GM12864 (cell line): ENCODE results near the gene C2CD5.
A peak's percentile ranks its signal among the peaks of the same experiment; 100 is the strongest.

Experiments
- DNase-seq: peaks from one replicate; pipeline ENCODE4 v3.0.0-alpha.2; 2011; ENCODE audit warnings: low read depth
- H3K4me3 ChIP-seq: 2 replicates; pipeline ENCODE4 v1.5.1; 2011; ENCODE audit warnings: mild to moderate bottlenecking, low read depth, low read length, control low read depth
- CTCF ChIP-seq: IDR thresholded peaks from 2 replicates; pipeline ENCODE4 v1.5.1; 2011; ENCODE audit warnings: low read depth, mild to moderate bottlenecking, moderate library complexity, low read length, control low read depth, inconsistent platforms; ENCODE audit errors: missing control alignments

C2CD5 gene, protein sequence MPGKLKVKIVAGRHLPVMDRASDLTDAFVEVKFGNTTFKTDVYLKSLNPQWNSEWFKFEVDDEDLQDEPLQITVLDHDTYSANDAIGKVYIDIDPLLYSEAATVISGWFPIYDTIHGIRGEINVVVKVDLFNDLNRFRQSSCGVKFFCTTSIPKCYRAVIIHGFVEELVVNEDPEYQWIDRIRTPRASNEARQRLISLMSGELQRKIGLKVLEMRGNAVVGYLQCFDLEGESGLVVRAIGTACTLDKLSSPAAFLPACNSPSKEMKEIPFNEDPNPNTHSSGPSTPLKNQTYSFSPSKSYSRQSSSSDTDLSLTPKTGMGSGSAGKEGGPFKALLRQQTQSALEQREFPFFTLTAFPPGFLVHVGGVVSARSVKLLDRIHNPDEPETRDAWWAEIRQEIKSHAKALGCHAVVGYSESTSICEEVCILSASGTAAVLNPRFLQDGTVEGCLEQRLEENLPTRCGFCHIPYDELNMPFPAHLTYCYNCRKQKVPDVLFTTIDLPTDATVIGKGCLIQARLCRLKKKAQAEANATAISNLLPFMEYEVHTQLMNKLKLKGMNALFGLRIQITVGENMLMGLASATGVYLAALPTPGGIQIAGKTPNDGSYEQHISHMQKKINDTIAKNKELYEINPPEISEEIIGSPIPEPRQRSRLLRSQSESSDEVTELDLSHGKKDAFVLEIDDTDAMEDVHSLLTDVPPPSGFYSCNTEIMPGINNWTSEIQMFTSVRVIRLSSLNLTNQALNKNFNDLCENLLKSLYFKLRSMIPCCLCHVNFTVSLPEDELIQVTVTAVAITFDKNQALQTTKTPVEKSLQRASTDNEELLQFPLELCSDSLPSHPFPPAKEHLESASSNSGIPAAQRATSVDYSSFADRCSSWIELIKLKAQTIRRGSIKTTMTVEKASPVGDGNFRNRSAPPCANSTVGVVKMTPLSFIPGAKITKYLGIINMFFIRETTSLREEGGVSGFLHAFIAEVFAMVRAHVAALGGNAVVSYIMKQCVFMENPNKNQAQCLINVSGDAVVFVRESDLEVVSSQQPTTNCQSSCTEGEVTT

GRCh38 chr12:22544038-22544979 lies at the start of gene C2CD5:
Gene C2CD5 (minus strand): TSS chr12:22544542. CDS start chr12:22544150, 392 bp downstream.
- peak within 1 kb of the TSS; percentile 86 for H3K4me3 ChIP-seq
- peak; percentile 31 for TF ChIP-seq CTCF
- DNase-seq = peak; percentile 92

DNA sequence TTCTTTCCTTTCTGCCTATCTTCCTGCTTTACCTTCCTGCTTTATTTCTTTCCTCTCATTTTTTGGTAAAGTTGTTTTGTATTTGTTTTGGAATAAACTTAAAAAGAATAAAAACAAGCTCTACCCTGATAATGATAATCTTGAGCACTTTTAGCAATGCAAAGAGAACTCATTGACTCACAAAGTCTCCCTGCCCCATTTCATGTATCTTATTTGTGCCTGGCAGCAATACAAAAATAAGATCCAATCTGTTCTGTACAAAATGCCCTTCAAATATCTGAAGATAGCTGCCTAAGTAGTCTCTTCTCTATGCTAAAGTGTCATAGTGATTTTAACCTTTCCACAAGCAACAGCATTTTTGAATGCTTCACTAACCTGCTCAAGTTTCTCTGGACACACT lies 49.5 kb upstream of the C2CD5 start:
- H3K4me3 ChIP-seq = no peak overlapping the region
- no peak for TF ChIP-seq CTCF

DNA sequence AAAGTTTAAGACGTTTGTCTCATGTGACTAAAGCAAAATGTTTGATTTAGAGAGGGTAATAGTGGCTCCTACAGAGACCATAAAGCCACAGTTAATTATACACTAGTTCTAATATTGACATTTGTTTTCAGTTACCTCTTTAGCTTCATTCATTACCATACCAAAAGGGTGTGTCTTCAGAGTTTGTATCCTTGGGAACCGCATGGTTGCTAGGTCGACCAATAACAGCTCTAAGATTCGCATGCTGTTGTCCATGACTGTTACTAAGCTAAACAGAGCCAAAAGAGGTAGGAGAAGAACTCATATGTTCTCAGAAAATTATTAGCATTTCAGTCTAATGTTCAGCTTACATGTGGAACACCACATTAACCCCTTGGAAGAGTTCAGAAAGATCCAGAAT lies 44.5 kb upstream of the C2CD5 start:
- DNase-seq = no peak
- no peak for TF ChIP-seq CTCF
- H3K4me3 ChIP-seq = no peak overlapping the region

More for the DNA sequence above, 49.5 kb upstream of the C2CD5 start:
- no peak for DNase-seq

DNA sequence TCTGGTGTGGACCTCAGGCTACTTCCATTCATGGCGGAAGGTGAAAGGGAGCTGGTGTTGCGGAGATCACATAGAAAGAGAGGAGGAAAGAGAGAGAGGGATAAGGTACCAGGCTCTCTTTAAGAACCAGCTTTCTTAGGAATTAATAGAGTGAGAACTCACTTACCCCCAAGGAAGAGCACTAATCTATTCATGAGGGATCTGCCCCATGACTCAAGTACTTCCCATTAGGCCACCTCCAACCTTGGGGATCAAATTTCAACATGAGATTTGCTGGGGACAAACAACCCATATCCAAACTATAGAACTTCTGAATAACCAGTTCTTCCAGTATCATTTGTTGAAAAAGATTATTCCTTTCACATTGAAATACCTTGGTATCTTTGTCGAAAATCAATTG lies 34.0 kb upstream of the C2CD5 start:
- no peak overlapping the region for H3K4me3 ChIP-seq
- TF ChIP-seq CTCF = no peak
- no peak for DNase-seq

DNA sequence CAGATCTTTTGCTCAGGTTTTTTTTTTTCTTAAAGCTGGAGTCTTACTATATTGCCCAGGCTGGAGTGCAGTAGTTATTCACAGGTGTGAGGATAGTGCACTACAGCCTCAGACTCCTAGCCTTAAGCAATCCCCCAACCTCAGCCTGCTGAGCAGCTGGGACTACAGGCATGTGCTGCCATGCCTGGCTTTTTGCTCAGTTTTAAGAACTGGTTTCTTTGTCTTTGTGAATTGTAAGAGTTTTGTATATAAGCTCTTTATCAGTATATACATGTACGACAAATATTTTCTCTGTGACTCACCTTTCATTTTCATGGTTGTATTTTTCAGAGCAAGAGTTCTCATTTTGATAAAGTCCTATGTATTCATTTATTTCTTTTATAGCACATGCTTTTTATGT lies 33.3 kb upstream of the C2CD5 start:
- no peak for TF ChIP-seq CTCF
- no peak for DNase-seq
- no peak overlapping the region for H3K4me3 ChIP-seq

- H3K4me3 ChIP-seq = no peak overlapping the region
- TF ChIP-seq CTCF = no peak
- DNase-seq = no peak
Observed at GRCh38 chr12:22576473-22576872, 32.1 kb upstream of the C2CD5 start.
